Activated naive CD4-positive, alpha-beta T cell (primary cell): ENCODE measurements around the gene FLT1.
A peak's percentile ranks its signal among the peaks of the same experiment; 100 is the strongest.

Experiments used
- DNase-seq, 4 experiments: peaks; one replicate each; lab custom pipeline; 2025; lab: John Stamatoyannopoulos, UW

The FLT1 gene

DNA sequence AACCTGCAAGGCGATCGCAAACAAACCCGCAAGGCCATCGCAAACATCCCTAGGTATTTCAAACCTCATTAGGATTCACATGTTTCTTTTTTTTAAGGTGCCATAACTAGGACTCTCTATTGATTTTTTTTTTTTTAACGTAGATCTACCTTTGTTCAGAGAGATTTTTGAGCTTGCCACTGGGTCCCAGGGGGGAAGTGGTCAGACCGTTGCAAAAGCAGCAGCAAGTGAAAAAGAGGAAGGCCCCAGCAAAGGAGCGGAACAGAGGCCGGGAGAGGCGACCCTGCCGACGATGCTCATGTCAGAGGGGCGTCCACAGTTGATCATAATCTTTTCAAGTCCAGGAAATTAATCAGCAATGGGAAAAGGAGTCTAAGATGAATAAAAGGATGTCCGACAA is 32.7 kb upstream of the FLT1 start:
- no peak for DNase-seq

DNA sequence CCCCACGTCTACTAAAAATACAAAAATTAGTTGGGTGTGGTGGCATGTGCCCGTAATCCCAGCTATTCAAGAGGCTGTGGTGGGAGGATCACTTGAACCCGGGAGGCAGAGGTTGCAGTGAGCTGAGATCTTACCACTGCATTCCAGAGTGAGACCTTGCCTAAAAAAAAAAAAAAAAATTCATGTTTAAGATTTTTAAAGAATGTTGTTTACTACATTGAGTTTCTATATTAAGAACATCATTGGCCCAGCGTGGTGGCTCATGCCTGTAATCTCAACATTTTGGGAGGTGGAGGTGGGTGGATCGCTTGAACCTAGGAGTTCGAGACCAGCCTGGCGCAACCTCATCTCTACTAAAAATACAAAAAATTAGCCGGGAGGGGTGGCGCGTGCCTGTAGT is 31.9 kb upstream of the FLT1 start:
- DNase-seq = no peak

DNA sequence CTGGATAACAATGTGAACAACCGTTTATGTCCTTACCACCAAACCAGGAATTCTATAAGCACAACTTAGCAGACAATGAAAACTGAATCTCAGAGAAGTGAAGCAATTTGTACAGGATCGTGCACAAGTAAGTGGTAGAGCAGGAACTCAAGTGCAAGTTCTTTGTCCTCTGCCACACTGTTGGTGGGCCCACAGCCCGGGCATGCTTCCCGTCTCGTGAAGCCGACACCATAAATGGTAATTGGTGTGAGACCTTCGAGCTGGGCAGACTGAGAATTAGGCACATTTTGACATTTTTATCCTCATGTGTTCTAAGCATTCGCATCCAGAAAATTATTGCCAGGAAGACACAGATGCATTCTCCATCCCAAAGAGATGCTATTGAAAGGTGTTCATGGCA is 27.9 kb upstream of the FLT1 start:
- no peak for DNase-seq

DNA sequence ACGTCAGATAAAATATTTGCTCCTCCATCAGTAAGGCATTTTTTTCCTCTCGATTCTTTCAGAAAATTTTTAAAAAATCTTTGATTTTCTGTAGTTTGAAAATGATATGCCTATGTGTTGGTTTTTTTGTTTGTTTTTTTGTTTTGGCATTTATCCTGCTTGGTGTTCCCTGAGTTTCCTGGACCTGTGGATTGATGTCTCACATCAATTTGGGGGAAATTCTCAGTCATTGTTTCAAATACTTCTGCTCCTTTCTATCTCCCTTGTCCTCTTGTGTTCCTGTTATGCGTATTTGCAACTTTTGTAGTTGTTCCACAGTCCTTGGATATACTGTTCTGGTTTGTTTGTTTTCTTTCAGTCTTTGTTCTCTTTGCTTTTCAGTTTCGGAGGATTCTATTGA is 18.8 kb upstream of the FLT1 start:
- DNase-seq = no peak

DNA sequence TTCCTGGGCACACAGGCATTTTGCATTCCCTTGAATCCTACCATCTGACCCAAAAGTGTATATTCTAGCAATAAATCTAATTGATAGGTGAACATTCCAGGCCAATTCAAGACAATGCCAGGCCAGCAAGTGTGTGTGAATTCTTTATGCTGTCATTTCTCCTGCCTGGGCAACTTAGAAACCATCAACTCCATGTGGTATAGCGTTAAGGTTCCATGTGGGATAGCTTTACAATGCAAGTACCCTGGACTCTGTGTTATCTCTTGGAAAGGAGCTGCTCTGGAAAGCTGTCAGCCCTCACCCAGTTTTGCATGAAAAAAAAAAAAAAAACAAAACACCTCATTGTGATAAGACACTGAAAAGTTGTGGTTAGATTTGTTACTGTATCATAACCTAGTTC is 15.6 kb upstream of the FLT1 start:
- no peak for DNase-seq

DNA sequence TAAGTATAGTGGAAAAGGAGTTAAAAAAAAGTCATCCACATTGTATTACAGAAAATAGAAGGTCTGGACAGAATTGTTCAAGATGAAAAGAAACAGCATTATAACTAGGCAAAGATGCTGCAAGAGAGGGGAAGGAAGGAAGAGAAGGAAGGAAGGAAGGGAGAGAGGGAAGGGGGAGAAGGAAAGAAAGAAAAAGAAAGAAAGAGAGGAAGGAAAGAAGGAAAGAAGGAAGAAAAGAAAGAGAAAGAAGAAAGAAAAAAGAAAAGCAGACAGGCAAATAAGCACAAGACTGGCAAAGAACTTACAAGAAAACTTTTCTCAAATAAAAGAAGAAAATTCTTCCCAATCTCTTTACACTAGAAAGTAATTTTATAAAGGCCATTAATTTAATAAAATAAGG is 15.1 kb upstream of the FLT1 start:
- no peak for DNase-seq

DNA sequence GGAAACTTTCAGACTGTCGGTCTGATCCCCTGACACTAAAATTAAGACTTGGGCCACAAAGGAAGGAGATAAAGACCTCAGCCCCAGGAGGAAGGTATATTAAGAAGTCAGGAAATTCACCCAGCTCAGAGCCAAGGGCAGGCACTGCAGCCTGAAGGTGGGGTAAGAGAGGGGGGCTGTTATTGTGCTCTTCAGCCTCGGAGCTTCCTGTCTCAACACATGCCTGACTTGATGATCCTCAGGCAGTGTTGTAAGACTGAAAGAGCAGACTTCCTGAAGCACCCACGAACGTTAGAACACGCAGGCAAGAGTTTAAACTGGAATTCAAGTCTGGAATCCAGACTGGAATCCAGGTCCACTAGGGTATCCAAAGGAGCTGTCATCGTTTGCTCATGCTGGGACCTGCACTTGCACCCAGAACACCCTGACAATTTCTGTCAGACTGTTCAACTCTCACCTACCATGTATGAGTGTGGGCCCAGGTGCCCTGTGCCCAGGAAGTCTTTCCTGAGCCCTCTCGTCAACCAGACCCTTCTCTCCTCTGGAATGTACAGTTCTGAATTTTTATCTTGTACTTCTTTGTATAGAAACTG is 10.7 kb upstream of the FLT1 start:
- no peak for DNase-seq

DNA sequence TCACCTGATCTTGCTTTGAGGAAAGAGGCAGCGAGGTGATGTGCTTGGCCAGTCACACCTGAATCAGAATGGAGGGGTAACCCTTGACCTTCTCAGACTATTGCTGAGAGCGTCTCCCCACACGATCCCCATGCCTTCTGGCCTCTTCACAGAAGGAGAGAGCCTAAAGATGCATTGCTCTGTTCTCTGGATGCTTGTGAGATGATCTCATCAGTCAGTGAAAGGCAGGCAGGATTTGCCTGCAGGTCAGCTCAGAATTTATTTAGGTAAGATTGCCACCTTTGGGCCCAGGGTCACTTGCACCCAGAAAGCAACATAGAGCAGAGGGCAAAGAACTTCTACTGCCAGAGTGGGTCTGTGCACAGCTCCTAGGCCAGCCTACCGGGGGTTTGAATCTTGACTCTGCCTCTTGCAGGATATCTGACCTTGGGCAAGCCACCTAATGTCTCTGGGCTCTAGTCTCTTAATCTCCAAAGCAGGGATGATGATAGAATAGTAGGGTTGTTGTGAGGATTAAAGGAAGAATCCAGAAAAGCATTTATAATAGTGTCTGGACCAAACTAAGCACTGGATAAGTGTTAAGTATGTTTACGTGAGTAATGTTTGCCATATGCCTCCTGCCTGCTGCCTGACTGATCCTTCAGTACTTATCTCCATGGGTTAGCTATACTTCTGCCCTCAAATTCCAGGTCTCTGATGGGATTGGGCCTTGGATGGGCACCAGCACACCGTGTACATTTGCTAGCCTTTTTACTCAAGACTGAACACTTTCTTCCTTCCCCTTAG is 8.4 kb upstream of the FLT1 start:
- DNase-seq = no peak

DNA sequence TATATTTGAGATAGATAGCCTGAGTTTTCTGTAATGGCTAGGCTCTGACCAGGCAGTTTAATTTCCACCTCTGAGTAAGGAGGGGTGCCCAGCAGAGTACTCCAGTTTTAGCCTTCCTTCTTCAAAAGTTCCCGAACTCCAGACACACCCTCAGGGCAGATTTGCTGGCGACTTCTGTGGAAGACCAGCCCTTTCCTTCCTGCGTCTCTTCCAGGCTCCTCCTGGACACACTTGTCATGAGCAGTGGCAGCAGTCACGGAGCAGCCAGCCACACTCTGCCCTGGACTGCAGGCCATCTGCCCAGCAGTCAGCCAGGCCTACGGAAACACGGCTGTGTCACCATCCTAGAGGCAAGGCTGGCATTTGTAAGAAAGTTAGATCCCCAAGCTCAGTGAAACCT is 6.6 kb upstream of the FLT1 start:
- no peak for DNase-seq

DNA sequence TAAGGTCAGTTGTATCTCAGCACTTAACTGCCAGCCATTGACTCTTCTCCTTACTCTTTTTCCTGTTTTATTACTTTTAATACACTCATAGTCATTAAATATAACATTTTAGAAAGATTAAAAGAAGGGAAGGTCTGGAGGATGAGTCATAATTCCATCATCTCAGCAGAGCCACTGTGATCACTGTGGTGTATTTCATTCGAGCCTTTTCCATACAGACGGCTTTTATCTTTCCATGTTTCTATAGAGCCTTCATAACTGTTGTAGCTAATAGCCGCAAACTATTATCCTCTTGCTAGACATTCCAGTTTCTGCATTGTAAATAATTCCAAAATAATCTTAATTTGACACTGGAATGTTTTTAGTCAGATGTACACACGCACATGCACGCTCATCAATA is 4.7 kb upstream of the FLT1 start:
- no peak for DNase-seq

DNA sequence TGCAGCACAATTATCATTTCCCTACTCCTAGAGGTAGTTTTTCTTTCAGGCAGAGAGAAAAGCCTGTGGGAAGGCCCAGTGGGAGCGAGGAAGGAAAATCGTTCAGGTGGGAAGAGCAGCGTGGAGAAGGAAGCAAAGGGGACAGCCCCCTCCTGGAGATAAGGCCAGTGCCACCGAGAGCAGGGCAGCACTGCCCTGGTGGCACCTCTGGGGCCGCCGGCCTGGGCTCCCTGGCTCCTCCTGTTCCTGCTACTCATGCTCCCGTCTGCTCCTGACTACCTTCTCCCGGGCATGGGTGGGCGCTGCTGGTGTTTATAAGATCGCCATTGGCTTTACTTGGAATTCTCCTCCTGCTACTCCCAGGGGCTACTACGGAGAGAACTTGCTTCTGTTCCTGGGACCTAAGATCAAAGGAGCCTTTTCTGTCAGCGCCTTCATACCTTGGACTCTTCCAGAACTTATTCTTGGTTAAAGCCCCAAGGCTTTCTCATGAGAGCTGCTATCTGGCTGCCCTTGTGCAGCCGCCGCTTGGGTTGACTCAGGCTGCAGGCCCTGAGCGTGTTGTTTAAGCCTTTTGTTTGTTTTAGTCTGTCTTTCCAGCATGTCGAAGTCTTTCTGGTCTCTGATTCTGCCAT is 3.7 kb upstream of the FLT1 start:
- no peak for DNase-seq

DNA sequence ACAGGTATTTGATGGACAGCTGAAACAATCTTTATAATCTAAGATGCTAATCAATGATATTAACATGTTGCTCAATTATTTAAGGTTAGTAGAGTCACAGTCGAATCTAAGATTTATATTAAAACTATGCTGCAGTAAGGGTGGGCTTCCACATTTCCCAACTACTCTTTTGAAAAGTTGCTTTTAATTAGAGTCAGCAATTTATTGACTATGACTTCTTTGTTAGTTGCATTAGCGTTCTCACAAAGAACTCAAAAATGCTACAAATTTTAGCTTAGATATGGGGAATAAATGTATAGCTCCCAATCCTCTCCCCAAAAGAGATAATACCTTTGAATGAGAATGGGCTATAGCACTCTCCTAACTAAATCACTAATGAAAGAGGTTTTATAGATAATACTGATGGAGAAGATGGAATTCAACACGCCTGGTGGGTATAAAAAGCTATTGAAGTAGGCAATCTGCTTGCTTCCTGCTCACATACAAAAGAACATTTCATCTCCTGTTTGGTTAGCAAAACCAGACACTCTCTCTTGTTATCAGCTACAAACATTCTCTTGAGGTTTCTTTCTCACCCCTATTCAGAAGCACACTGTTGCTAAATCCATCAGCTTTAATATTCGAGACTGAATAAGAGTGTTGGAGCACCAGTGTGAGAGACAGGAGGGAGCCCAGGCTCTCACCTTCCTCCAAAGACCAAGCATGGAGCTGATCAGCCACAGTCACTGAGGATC is 2.4 kb upstream of the FLT1 start:
- no peak for DNase-seq

DNA sequence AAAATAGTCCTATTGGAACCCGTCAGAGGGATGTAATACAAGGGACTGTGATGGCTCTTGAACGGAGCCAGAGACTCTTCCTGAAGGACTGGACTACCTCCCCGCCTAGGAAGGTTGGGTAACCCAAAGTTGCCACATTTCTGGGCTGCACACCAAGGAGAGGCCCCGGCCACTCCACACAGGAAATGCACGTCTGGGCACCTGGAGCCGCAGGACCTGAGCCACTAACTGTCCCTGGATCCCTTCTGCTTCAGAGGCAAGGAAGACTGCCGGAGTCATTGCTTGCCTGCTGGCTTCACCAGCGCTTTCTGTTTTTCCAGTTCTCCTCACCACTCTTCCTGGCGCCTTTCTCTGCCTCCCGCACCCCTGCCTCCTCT is 1.2 kb upstream of the FLT1 start:
- DNase-seq = no peak

DNA sequence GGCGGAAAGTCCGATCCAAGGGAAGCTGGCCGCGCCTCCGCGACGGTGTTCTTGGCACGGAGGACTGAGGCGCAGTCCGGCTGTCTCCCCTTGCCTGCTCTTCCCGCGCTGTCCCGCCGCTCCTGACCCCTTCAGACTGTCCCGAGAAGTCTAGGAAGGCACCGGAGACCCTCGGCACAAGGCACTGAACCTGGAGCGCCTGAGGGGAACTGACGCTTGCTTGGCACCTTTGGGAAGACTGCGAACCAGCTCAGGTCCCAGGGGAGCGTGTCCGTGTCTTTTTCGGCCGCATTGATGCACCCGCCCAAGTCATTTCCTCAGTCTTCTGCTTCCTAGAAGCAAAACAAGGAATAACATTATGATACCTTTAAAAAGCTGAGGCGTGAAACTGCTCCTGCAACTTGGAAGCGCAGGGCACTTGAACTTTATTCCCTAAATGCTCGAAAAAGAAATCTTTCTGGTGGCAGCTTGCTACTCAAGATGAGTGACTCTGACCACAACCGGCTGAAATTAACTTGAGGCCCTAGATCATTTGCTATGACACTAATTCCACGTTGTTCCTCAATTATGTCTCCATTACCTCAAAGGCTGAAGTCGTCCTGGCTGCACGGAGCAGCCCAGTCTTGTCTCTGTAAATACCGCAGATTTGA is 735 bp upstream of the FLT1 start:
- no peak for DNase-seq

DNA sequence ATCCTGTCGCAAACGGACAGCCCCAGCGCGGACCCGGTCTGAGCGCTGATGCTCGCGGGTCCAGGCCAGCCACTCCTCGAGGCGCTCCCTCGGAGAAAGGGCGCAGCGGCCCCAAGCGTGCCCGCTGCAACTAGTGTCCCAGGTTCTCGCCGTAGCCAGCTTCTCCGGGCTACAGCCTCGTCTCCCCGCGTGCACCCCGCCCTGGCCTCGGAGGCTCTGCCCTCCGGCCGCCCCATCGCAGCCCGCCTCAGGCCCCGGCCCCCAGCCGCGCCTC is 487 bp downstream of the FLT1 start:
- DNase-seq = no peak

DNA sequence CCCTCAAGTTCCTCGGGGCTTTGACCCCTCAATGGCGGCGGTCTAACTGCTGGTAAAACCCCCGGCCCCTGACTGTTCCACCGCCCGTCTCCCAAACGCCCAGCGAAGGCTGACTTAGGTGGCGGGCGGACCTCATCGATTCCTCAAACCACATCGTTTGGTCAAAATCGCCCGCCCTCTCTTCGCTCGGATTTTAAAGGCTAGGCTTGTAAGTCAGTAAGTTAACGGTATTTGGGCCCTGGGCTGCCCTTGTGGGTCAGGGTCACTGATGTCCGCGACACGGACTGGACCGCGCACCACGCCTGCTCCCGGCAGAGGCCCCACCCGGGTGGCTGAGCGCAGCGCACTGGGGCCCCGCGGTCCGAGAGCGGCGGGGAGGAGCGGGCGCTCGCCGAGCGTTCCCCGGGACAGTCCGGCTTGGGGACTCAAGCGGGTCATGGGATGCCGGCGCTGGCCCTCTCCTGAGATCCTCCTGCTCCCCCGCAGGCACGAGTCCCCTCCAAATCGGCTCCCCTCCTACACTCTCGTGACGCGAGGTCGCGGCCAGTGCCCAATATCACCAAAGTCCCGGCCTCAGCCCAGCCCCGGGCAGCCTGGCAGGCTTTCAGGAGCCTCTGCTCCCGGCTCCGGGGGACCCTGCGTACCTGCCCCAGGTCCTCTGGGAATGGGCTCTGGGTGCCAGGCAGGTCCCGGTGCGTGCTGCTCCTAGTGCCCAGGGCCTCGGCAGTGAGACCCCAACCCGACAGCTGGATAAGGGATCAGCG is 1.0 kb downstream of the FLT1 start:
- DNase-seq = no peak

DNA sequence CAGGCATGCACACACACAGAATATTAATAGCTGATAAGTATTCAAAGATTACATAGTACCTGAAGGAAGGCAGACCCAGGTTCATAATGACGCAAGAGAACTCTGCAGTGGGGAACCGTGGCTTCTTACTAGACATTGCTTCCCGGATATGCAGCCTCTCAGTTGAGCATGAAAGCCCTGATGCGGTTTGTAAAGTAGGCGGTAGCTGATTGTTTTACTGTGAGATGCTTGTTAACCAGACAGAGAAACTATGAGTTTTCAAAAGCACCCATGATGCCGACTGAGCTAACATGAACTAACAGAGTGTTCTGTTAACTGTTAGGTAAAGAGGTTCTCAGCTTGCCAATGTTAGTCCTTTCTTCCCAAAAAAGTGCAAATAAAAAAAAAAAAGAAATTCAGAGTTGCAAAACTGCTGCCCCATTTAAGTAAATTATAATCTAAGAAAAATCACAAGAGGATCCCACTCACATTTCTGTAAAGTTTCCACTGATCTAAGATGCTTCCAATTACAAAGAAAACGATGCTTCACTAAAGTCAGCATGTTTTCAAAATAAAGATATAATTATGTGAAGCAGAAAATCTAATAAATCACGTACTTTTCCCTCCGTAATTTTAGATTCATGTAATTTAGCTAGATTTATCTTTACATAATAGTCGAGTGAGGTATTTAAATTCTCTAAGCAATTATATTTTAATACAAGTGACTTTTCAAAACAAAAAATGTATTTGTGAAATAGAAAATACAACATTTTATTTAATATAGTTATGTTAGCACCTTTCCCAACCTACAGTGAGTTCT is 2.2 kb downstream of the FLT1 start:
- DNase-seq = peak in 1 of 4 experiments; percentile 26

DNA sequence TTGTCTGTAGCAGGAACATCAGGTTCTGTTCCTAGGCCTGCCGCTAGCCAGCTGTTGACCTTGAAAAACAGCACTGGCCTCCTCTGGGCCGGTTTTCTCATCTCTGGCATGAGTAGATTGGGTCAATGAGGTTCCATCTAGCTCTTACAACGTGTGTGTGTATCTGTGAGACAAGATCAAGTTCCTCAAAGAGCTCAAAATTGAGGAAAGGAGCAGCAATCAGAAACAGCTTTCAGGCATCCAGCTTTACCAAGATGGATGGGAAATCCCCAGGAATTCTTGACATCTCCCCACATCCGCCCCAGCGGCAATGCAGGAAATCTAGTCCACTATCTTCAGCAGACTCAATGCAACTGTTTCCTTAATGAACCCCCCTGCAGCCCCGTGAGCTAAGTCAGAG is 4.9 kb downstream of the FLT1 start:
- DNase-seq = no peak

DNA sequence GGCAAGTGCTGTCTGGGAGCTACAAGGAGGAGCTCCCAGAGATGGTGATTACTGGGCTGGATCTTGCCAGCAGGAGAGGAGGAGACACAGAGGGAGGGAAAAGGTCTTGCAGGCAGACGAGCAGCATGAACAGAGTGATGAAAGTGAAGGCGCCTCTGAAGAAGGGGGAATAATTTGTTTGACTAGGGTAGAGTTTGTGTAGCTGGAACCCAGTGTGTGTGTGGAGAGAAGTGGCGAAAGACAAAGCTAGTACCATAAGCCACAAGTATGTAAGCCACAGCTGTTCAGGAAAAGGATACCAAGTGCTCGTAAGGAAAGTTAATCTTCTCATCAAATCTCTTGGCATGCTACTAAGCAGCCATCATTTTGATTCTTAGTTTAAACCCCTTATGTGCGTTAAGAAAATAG is 5.4 kb downstream of the FLT1 start:
- no peak for DNase-seq

DNA sequence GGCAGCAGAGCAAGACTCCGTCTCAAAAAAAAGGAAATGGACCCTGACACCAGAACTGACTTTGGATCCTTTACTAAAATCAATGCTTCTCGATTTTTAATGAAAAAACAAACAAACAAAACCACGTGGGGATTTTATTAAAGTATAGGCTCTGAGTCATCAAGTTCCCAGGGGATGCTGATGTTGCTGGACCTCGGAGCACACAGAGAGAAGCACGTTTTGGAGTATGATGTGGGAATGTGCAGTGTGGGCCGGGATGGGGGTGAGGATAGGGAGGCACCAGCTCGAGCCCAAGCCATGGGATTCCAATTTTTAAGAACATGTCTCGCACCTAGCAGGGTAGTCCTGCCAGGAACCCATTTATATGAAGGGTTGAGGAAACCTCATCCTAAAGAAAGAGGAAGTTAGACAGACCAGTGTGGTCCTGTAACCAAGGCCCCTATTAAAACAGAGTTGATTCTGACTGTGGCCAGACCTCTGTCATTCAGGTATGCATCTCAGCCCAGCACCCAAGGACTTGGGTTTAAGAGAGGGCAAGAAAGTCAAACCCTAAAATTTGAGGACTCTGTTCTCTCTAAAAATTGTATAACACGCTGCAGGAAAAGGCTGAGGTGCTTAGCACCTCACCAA is 6.4 kb downstream of the FLT1 start:
- DNase-seq = no peak
